ENCODE data around the gene TOLLIP.

The TOLLIP gene

GRCh38 chr11:1237851-1238250 lies 71.6 kb downstream of the TOLLIP start:
- in situ Hi-C loops (cut with HindIII; ENCODE audit: low pct_ligation_motif_present, low sequenced_read_pairs), result no loop called here

GRCh38 chr11:1237128-1237580 lies 72.3 kb downstream of the TOLLIP start:
- Histone ChIP-seq H3K4me3 (ENCODE audit: low read depth, low read length) (no peak overlapping the region), H3K27me3 (replicated peaks) (no peaks in the 10 kb centered on the region), H3K36me3 (replicated peaks) (no peaks in the 10 kb centered on the region), H3K27ac (no peak overlapping the region)
- in situ Hi-C loops (cut with HindIII; ENCODE audit: low pct_ligation_motif_present, low sequenced_read_pairs), result no loop called here
- DNase-seq, result no peak
- TF ChIP-seq CTCF (IDR thresholded peaks at IDR 0.05; ENCODE audit: low read depth, low read length, missing control alignments), result no peak

More at GRCh38 chr11:1237851-1238250, 71.6 kb downstream of the TOLLIP start:
- Histone ChIP-seq H3K36me3 (replicated peaks) (no peaks in the 10 kb centered on the region), H3K27me3 (replicated peaks) (no peaks in the 10 kb centered on the region), H3K27ac (no peak overlapping the region), H3K4me3 (ENCODE audit: low read depth, low read length) (no peak overlapping the region)
- no peak for DNase-seq
- TF ChIP-seq CTCF (IDR thresholded peaks at IDR 0.05; ENCODE audit: low read depth, low read length, missing control alignments), result no peak

- no peak for DNase-seq
- in situ Hi-C loops (cut with HindIII; ENCODE audit: low pct_ligation_motif_present, low sequenced_read_pairs), result no loop called here
Measured at GRCh38 chr11:1236316-1237127, 72.9 kb downstream of the TOLLIP start.

GRCh38 chr11:1235901-1236315 lies 73.5 kb downstream of the TOLLIP start:
- Histone ChIP-seq H3K4me3 (ENCODE audit: low read depth, low read length) (no peak overlapping the region), H3K27me3 (replicated peaks) (no peaks in the 10 kb centered on the region), H3K36me3 (replicated peaks) (no peaks in the 10 kb centered on the region), H3K27ac (no peak overlapping the region)
- in situ Hi-C loops (cut with HindIII; ENCODE audit: low pct_ligation_motif_present, low sequenced_read_pairs), result no loop called here
- DNase-seq, result no peak
- no peak for TF ChIP-seq CTCF (IDR thresholded peaks at IDR 0.05; ENCODE audit: low read depth, low read length, missing control alignments)

More at GRCh38 chr11:1236316-1237127, 72.9 kb downstream of the TOLLIP start:
- Histone ChIP-seq H3K4me3 (ENCODE audit: low read depth, low read length) (no peak overlapping the region), H3K36me3 (replicated peaks) (no peaks in the 10 kb centered on the region), H3K27ac (no peak overlapping the region), H3K27me3 (replicated peaks) (no peaks in the 10 kb centered on the region)
- no peak for TF ChIP-seq CTCF (IDR thresholded peaks at IDR 0.05; ENCODE audit: low read depth, low read length, missing control alignments)

- in situ Hi-C loops (cut with HindIII; ENCODE audit: low pct_ligation_motif_present, low sequenced_read_pairs), result no loop called here
- no peaks in the 10 kb centered on the region for H3K27me3 ChIP-seq (replicated peaks)
- TF ChIP-seq CTCF (IDR thresholded peaks at IDR 0.05; ENCODE audit: low read depth, low read length, missing control alignments), result no peak
- no peaks in the 10 kb centered on the region for H3K36me3 ChIP-seq (replicated peaks)
- no peak overlapping the region for H3K4me3 ChIP-seq (ENCODE audit: low read depth, low read length)
- DNase-seq, result no peak
- no peak overlapping the region for H3K27ac ChIP-seq
Measured at GRCh38 chr11:1235306-1235900, 74.0 kb downstream of the TOLLIP start.

All from brain microvascular endothelial cell (primary cell).